HG03045 (cell line): ENCODE results near the gene ALDH16A1.

Source experiments
- ATAC-seq: cut with Tn5 transposase; IDR thresholded peaks from one replicate; pipeline ENCODE4 v1.9.1; 2021; ENCODE audit warnings: mild to moderate bottlenecking, moderate library complexity; ENCODE audit not compliant: unreplicated experiment

ALDH16A1 gene

GRCh38 chr19:49453013-49453756, at the start of gene ALDH16A1:
ALDH16A1 (plus strand) TSS chr19:49453225; CDS start chr19:49453332, 107 bp downstream.
- peak; percentile 83 for ATAC-seq

GRCh38 chr19:49403404-49404187, 49.4 kb upstream of the ALDH16A1 start:
- no peak for ATAC-seq

- ATAC-seq: no peak
Measured at GRCh38 chr19:49407079-49407478, 45.9 kb upstream of the ALDH16A1 start.

- no peak for ATAC-seq
Measured at GRCh38 chr19:49407482-49408015, 45.5 kb upstream of the ALDH16A1 start.

GRCh38 chr19:49408816-49409440, 44.1 kb upstream of the ALDH16A1 start:
- ATAC-seq: no peak

GRCh38 chr19:49409441-49410029, 43.5 kb upstream of the ALDH16A1 start:
- no peak for ATAC-seq

GRCh38 chr19:49411681-49412326, 41.2 kb upstream of the ALDH16A1 start:
- ATAC-seq: no peak

- no peak for ATAC-seq
Measured at GRCh38 chr19:49413348-49413747, 39.7 kb upstream of the ALDH16A1 start.

- no peak for ATAC-seq
Measured at GRCh38 chr19:49414256-49414655, 38.8 kb upstream of the ALDH16A1 start.

- ATAC-seq: no peak
Measured at GRCh38 chr19:49415102-49415809, 37.8 kb upstream of the ALDH16A1 start.

GRCh38 chr19:49415810-49416200, 37.2 kb upstream of the ALDH16A1 start:
- ATAC-seq: no peak

- no peak for ATAC-seq
Measured at GRCh38 chr19:49417088-49417487, 35.9 kb upstream of the ALDH16A1 start.

- no peak for ATAC-seq
Measured at GRCh38 chr19:49418511-49418910, 34.5 kb upstream of the ALDH16A1 start.

- ATAC-seq: no peak
Measured at GRCh38 chr19:49419173-49419572, 33.9 kb upstream of the ALDH16A1 start.

GRCh38 chr19:49420227-49420626, 32.8 kb upstream of the ALDH16A1 start:
- ATAC-seq: no peak

GRCh38 chr19:49421039-49421877, 31.8 kb upstream of the ALDH16A1 start:
- no peak for ATAC-seq

- ATAC-seq: no peak
Measured at GRCh38 chr19:49421878-49422202, 31.2 kb upstream of the ALDH16A1 start.

GRCh38 chr19:49422407-49423070, 30.5 kb upstream of the ALDH16A1 start:
- ATAC-seq: no peak
